ENCODE results near the gene B2M. TPM values are rescaled to one million over a fixed set of nuclear protein-coding genes. Genes with fewer than 3 reads are reported as not detected.

Gene B2M
- total and polyA plus RNA-seq, 2 of the 13 experiments (the other 11 are each of a cell fraction or from before 2014, with no cell fraction given) = 784 to 857 TPM

- TF ChIP-seq MXD4 (CRISPR knock-in tag; IDR thresholded peaks at IDR 0.05) (no peak), SMAD3 (CRISPR knock-in tag; IDR thresholded peaks at IDR 0.05) (peak; percentile 24; the same call in 1 of the 2 replicates), POLR2AphosphoS5 (IDR thresholded peaks at IDR 0.05; ENCODE audit: low read depth, low read length) (no peak; the same call in 1 of the 2 replicates), NFE2L2 (IDR thresholded peaks at IDR 0.05; ENCODE audit: low read length) (no peak), ZBTB46 (CRISPR knock-in tag; IDR thresholded peaks at IDR 0.05; ENCODE audit: borderline replicate concordance) (peak; percentile 39; the same call in 1 of the 2 replicates), CEBPB (IDR thresholded peaks at IDR 0.05; ENCODE audit: borderline replicate concordance, low read depth, low read length) (no peak), ZNF33A (CRISPR knock-in tag; IDR thresholded peaks at IDR 0.05; ENCODE audit: borderline replicate concordance) (no peak), SP1 (IDR thresholded peaks at IDR 0.05) (no peak), SP1 (CRISPR knock-in tag; IDR thresholded peaks at IDR 0.05) (no peak), ZNF597 (CRISPR knock-in tag; IDR thresholded peaks at IDR 0.05) (no peak), NFE2L1 (CRISPR knock-in tag; IDR thresholded peaks at IDR 0.05; ENCODE audit: borderline replicate concordance) (peak; percentile 44; the same call in 1 of the 2 replicates), HES4 (CRISPR knock-in tag; IDR thresholded peaks at IDR 0.05; ENCODE audit: borderline replicate concordance) (peak; percentile 28; the same call in 1 of the 2 replicates), HNRNPL (IDR thresholded peaks at IDR 0.05; ENCODE audit: low read depth, low read length) (peak; percentile 41; the same call in 1 of the 2 replicates), ZFYVE20 (CRISPR knock-in tag; IDR thresholded peaks at IDR 0.05; ENCODE audit: borderline replicate concordance, low read depth) (no peak), ZNF280B (CRISPR knock-in tag; IDR thresholded peaks at IDR 0.05; ENCODE audit: borderline replicate concordance) (no peak)
- TF ChIP-seq, protein P1, sequence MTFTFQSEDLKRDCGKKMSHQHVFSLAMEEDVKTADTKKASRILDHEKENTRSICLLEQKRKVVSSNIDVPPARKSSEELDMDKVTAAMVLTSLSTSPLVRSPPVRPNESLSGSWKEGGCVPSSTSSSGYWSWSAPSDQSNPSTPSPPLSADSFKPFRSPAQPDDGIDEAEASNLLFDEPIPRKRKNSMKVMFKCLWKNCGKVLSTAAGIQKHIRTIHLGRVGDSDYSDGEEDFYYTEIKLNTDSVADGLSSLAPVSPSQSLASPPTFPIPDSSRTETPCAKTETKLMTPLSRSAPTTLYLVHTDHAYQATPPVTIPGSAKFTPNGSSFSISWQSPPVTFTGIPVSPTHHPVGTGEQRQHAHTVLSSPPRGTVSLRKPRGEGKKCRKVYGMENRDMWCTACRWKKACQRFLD (CRISPR knock-in tag; IDR thresholded peaks at IDR 0.05; ENCODE audit: borderline replicate concordance) = no peak
- TF ChIP-seq, protein P2, sequence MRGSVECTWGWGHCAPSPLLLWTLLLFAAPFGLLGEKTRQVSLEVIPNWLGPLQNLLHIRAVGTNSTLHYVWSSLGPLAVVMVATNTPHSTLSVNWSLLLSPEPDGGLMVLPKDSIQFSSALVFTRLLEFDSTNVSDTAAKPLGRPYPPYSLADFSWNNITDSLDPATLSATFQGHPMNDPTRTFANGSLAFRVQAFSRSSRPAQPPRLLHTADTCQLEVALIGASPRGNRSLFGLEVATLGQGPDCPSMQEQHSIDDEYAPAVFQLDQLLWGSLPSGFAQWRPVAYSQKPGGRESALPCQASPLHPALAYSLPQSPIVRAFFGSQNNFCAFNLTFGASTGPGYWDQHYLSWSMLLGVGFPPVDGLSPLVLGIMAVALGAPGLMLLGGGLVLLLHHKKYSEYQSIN (CRISPR knock-in tag; IDR thresholded peaks at IDR 0.05; ENCODE audit: borderline replicate concordance) = no peak
- TF ChIP-seq, protein P3, sequence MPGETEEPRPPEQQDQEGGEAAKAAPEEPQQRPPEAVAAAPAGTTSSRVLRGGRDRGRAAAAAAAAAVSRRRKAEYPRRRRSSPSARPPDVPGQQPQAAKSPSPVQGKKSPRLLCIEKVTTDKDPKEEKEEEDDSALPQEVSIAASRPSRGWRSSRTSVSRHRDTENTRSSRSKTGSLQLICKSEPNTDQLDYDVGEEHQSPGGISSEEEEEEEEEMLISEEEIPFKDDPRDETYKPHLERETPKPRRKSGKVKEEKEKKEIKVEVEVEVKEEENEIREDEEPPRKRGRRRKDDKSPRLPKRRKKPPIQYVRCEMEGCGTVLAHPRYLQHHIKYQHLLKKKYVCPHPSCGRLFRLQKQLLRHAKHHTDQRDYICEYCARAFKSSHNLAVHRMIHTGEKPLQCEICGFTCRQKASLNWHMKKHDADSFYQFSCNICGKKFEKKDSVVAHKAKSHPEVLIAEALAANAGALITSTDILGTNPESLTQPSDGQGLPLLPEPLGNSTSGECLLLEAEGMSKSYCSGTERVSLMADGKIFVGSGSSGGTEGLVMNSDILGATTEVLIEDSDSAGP (CRISPR knock-in tag; IDR thresholded peaks at IDR 0.05; ENCODE audit: borderline replicate concordance) = no peak
These were observed 48.6 kb upstream of the B2M start (continued) for GRCh38 chr15:44662478-44663409.
